PC-3 (cell line): Measurements from ENCODE around the gene CHTF18. TPM values are rescaled to one million over a fixed set of nuclear protein-coding genes. Genes with fewer than 3 reads are reported as not detected.
A peak's percentile ranks its signal among the peaks of the same experiment; 100 is the strongest.

ENCODE experiments used
- ATAC-seq: fragments of 200-7000 bp; cut with Tn5 transposase; 2 replicates; pipeline ENCODE4 v1.9.1; 2020; ENCODE audit warnings: mild to moderate bottlenecking, moderate library complexity
- BruUV-seq: library from RNA; stranded (reverse); fragments of 400-500 nt; replicated peaks from 2 replicates; lab custom pipeline; 2021; lab: Mats Ljungman, UMichigan
- CTCF ChIA-PET: fragments of 300-600 bp; sonication (Branson Sonifier 250); formaldehyde crosslinking; loops from one replicate; lab custom pipeline; 2022; ENCODE audit warnings: antibody characterized with exemption; lab: Charles Lee
- POLR2A ChIA-PET: fragments of 300-600 bp; sonication (Branson Sonifier 250); formaldehyde crosslinking; loops from one replicate; lab custom pipeline; 2022; ENCODE audit warnings: antibody characterized with exemption; ENCODE audit not compliant: unreplicated experiment; lab: Charles Lee
- DNase-seq: peaks from one replicate; pipeline ENCODE4 v3.0.0-alpha.2; 2015
- H2AFZ ChIP-seq: fragments of 300-600 bp; sonication (generic); 2 replicates; pipeline ENCODE4 v1.6.0; 2016; ENCODE audit warnings: antibody characterized with exemption, low read length
- H3F3A ChIP-seq: fragments of 300-600 bp; sonication (generic); one replicate; pipeline ENCODE4 v1.6.0; 2017; ENCODE audit warnings: antibody characterized with exemption, low read length, control low read depth, mild to moderate bottlenecking; ENCODE audit not compliant: unreplicated experiment
- H3K27ac ChIP-seq: fragments of 300-600 bp; sonication (generic); 2 replicates; pipeline ENCODE4 v1.5.1; 2016; ENCODE audit warnings: mild to moderate bottlenecking, low read length
- H3K27me3 ChIP-seq: fragments of 300-600 bp; sonication (generic); 2 replicates; pipeline ENCODE4 v1.6.1; 2016; ENCODE audit warnings: low read length, mixed read lengths
- H3K36me3 ChIP-seq: fragments of 300-600 bp; sonication (generic); 2 replicates; pipeline ENCODE4 v1.6.1; 2016; ENCODE audit warnings: low read depth, mixed run types, low read length, mixed read lengths
- H3K4me1 ChIP-seq: fragments of 300-600 bp; sonication (generic); 2 replicates; pipeline ENCODE4 v1.5.1; 2016; ENCODE audit warnings: low read length; ENCODE audit not compliant: insufficient read depth
- H3K4me2 ChIP-seq: fragments of 300-600 bp; sonication (generic); 2 replicates; pipeline ENCODE4 v1.6.0; 2016; ENCODE audit warnings: low read length
- H3K4me3 ChIP-seq: fragments of 300-600 bp; sonication (generic); 2 replicates; pipeline ENCODE4 v1.5.1; 2016; ENCODE audit warnings: mild to moderate bottlenecking, low read length, mixed read lengths
- H3K79me2 ChIP-seq: fragments of 300-600 bp; sonication (generic); 2 replicates; pipeline ENCODE4 v1.6.1; 2017; ENCODE audit warnings: low read length, mixed read lengths
- H3K9ac ChIP-seq: fragments of 300-600 bp; sonication (generic); 2 replicates; pipeline ENCODE4 v1.6.0; 2016; ENCODE audit warnings: mild to moderate bottlenecking, low read length
- H3K9me2 ChIP-seq: fragments of 300-600 bp; sonication (generic); replicated peaks from 2 replicates; pipeline ENCODE4 v1.6.1; 2016; ENCODE audit warnings: mixed run types, low read length, mixed read lengths
- H3K9me3 ChIP-seq: fragments of 300-600 bp; sonication (generic); 2 replicates; pipeline ENCODE4 v1.6.1; 2016; ENCODE audit warnings: low read length, mixed read lengths
- H4K20me1 ChIP-seq: fragments of 300-600 bp; sonication (generic); 2 replicates; pipeline ENCODE4 v1.6.1; 2016; ENCODE audit warnings: low read length, mixed read lengths
- EZH2 ChIP-seq: fragments of 300-600 bp; sonication (generic); IDR thresholded peaks from one replicate; pipeline ENCODE4 v1.6.1; 2017; ENCODE audit warnings: antibody characterized with exemption, mild to moderate bottlenecking, low read length; ENCODE audit not compliant: unreplicated experiment
- EZH2phosphoT487 ChIP-seq: fragments of 300-600 bp; sonication (generic); IDR thresholded peaks from 2 replicates; pipeline ENCODE4 v1.6.1; 2018; ENCODE audit warnings: mild to moderate bottlenecking, antibody characterized with exemption, low read length, borderline replicate concordance
- intact Hi-C: fragments of 100-400 bp; cut with micrococcal nuclease; formaldehyde crosslinking; loops from 2 replicates; pipeline ENCODE4 v1.9.0; 2023
- total RNA-seq: library from RNA; depleted of rRNA; stranded (reverse); fragments of >200 nt; gene quantifications from 2 replicates; pipeline ENCODE4 v1.2.3, GENCODE V29; 2014
- TF ChIP-seq, protein P1 (sequence below): fragments of 300-600 bp; sonication (generic); conservative IDR thresholded peaks from 2 replicates; pipeline ENCODE4 v1.5.1; 2017; ENCODE audit warnings: antibody characterized with exemption, low read depth, mild to moderate bottlenecking, low read length

CHTF18 gene
- total RNA-seq, 1 experiment from 2014 or later, result 79.0 TPM

DNA sequence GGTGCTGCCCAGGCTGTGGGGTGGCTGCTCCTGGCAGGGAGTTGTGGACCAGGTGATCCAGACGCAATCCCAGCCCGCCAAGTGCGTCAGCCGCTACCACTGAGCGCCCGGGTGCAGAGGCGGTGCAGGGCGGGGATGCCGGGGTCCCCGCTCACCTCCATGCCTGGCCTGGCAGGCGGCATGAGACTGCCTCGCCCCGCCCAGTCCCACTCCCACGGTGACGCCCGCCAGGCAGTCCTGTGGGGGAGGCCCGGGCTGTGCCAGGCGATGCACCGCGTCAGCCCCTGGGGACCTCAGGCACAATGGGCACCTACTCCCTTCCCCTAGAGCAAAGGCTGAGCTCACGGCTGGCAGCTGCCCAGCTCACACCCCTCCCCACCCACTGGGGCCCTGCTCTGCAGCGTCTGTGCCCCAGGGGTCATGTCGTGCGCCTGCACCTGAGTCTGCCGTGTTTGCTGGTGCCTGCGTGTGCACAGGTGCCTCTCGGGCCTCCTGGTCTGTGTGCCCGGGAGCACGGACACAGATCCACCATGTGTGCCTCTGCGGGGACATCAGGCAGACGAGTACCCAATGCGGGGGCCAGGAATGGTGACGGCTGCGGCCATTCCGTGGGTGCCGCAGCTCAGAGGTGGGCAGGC is 5.5 kb upstream of the CHTF18 start:
- H3F3A ChIP-seq, result no peaks in the 10 kb centered on the region
- BruUV-seq, result no TSS peak
- peak overlapping the region; percentile 74 for H3K4me2 ChIP-seq
- H3K4me3 ChIP-seq, result peak overlapping the region; percentile 38; the same call in 1 of the 2 replicates
- H3K4me1 ChIP-seq, result peaks cover 13% of the 10 kb centered on the region
- H2AFZ ChIP-seq, result no peak overlapping the region
- no peaks in the 10 kb centered on the region for H3K27me3 ChIP-seq
- peak; percentile 89 for TF ChIP-seq EZH2phosphoT487
- TF ChIP-seq EZH2, result no peak
- TF ChIP-seq, protein P1, sequence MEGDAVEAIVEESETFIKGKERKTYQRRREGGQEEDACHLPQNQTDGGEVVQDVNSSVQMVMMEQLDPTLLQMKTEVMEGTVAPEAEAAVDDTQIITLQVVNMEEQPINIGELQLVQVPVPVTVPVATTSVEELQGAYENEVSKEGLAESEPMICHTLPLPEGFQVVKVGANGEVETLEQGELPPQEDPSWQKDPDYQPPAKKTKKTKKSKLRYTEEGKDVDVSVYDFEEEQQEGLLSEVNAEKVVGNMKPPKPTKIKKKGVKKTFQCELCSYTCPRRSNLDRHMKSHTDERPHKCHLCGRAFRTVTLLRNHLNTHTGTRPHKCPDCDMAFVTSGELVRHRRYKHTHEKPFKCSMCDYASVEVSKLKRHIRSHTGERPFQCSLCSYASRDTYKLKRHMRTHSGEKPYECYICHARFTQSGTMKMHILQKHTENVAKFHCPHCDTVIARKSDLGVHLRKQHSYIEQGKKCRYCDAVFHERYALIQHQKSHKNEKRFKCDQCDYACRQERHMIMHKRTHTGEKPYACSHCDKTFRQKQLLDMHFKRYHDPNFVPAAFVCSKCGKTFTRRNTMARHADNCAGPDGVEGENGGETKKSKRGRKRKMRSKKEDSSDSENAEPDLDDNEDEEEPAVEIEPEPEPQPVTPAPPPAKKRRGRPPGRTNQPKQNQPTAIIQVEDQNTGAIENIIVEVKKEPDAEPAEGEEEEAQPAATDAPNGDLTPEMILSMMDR, result no peak
- ChIA-PET CTCF (no interaction called here), POLR2A (no interaction called here)
- no peaks in the 10 kb centered on the region for H3K36me3 ChIP-seq
- H4K20me1 ChIP-seq, result no peaks in the 10 kb centered on the region
- H3K27ac ChIP-seq, result no peak overlapping the region
- no peaks in the 10 kb centered on the region for H3K9me2 ChIP-seq
- intact Hi-C loops, result loop anchor here (5.0 to 10.0 kb wide), 2 partner anchors 41 to 68 kb away; partner anchors contain the start of genes CIAO3 and METRN
- H3K9ac ChIP-seq, result no peak overlapping the region
- no peaks in the 10 kb centered on the region for H3K9me3 ChIP-seq
- DNase-seq (peak; percentile 58), ATAC-seq (peak; percentile 39)
- H3K79me2 ChIP-seq, result peaks cover 18% of the 10 kb centered on the region

DNA sequence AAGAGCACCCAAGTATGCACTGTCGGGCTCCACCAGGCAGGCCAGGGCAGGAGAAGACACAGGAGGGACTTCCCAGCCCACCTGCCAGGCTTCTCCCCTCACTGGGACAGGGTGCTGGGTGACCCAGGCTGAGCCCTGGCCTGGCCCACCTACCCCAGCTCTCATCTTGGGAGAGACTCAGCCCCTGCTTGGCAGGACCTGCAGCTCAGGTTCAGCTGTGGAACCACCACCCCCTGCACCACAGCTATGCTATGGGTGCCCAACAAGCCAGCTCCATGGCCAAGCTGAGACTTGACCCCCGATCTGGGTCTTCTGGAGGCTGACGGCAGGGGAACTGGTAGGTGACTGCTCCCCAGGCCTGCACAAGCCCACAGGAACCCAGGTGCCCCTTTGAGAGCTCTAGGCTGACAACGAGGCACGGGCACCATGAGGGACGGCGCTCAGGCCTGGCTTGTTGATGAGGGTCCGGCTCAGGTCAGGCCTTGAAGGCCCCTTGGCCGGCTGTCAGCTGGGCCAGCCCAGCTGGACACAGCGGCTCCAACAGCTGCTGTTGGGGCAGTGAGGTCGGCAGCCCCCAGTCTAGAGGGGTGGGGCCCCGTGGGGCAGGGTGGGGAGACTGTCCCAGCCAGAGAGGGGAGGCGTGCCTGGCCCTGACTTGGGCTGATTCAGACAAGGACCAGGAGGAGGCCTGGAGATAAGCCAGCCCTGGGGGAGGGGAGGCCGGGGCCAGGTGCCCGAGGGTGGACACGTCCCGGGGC is 4.8 kb upstream of the CHTF18 start:
- ChIA-PET POLR2A (no interaction called here), CTCF (no interaction called here)
- no peak overlapping the region for H3K27ac ChIP-seq
- H3K27me3 ChIP-seq, result no peaks in the 10 kb centered on the region
- intact Hi-C loops, result loop anchor here (5.0 to 10.0 kb wide), 2 partner anchors 41 to 69 kb away; partner anchors contain the start of genes CIAO3 and METRN
- no peaks in the 10 kb centered on the region for H3K36me3 ChIP-seq
- no peak overlapping the region for H3K9ac ChIP-seq
- H3K9me2 ChIP-seq, result no peaks in the 10 kb centered on the region
- no peak; the same call in 1 of the 2 replicates for ATAC-seq
- no peak overlapping the region for H2AFZ ChIP-seq
- H3K4me3 ChIP-seq, result peak overlapping the region; percentile 38; the same call in 1 of the 2 replicates
- no peak for DNase-seq
- no TSS peak for BruUV-seq
- TF ChIP-seq EZH2, result no peak
- TF ChIP-seq EZH2phosphoT487, result no peak
- TF ChIP-seq, protein P1, result no peak
- H3K9me3 ChIP-seq, result no peaks in the 10 kb centered on the region
- peak overlapping the region; percentile 74 for H3K4me2 ChIP-seq
- H4K20me1 ChIP-seq, result no peaks in the 10 kb centered on the region
- peaks cover 21% of the 10 kb centered on the region for H3K79me2 ChIP-seq
- no peaks in the 10 kb centered on the region for H3F3A ChIP-seq
- H3K4me1 ChIP-seq, result peaks cover 13% of the 10 kb centered on the region
